Raji (cell line): ENCODE data around the gene WASF3.

Experiments used
- POLR2A ChIP-seq: IDR thresholded peaks from 2 replicates; pipeline ENCODE4 v1.6.1; 2011; ENCODE audit warnings: low read depth, low read length, control low read depth; ENCODE audit not compliant: insufficient read depth

The WASF3 gene

DNA sequence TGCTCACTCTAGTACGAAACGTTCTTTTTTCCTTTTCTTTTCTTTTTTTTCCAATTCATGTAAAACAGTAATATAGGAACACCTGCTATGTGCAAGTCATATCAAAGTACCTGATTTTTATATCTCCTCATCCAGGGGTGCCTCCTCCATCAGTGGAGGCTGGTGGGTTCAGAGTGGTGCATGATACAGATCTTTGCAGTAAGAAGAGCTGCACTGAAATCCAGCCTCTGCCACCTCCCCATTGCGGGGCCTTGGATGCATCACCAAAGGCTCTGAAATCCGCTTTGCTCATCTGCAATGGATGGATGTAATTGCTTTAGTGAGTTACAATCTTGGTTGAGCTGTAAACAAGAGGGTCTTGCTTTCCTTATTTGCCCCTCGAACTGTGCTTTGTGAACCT, 164.8 kb downstream of the WASF3 start:
- TF ChIP-seq POLR2A = no peak

DNA sequence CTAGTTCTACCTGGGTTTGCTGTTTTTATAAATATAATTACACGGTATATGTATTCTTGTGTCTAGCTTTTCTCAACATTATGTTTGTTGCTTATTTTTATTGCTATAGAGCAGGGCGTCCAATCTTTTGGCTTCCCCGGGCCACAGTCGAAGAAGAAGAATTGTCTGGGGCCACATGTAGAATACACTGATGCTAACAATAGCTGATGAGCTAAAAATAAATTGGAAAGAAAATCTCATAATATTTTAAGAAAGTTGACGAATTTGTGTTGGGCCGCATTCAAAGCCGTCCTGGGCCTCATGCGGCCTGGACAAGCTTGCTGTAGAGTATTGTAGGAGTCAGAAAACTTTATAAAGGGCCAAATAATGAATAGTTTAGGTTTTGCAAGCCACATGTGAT, 169.2 kb downstream of the WASF3 start:
- TF ChIP-seq POLR2A = no peak

- TF ChIP-seq POLR2A = no peak
These were observed 169.6 kb downstream of the WASF3 start for GRCh38 chr13:26727122-26727521.

DNA sequence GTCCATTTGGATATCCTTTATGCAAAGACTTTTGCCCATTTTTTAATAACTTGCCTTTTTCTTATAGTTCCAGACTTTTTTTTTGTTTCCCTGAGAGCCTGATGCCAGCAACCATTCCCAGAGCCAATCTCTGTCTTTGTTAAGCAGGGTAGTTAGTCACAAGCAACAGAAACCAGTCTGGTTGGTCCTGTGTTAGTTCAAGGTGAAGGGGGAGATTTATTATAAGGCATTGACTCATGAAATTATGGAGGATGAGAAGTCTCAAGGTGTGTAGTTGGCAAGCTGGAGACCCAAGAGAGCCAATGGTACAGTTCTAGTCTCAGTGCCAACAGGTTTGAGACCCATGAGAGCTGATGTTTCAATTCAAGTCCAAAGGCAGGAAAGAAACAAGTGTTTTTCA, 170.2 kb downstream of the WASF3 start:
- no peak for TF ChIP-seq POLR2A

GRCh38 chr13:26735677-26736076, 178.2 kb downstream of the WASF3 start:
- TF ChIP-seq POLR2A = no peak
